ENCODE results near the gene CATSPERZ.
"Not testable (repeated sequence)": the region's sequence is repeated elsewhere in the genome, so short reads cannot be mapped to it uniquely, and the experiment has no call there.

CATSPERZ gene

GRCh38 chr11:64317325-64317960, 17.3 kb downstream of the CATSPERZ start, which contains the start of gene TRMT112:
Gene TRMT112 (minus strand): TSS chr11:64317559. CDS start chr11:64317526, 33 bp downstream.
- in situ Hi-C loops (cut with MboI; ENCODE audit: low sequenced_read_pairs) = no loop called here

GRCh38 chr11:64317961-64318765, 18.0 kb downstream of the CATSPERZ start, which contains the start of gene PRDX5:
Gene PRDX5 (plus strand): TSS chr11:64318121. CDS start chr11:64318216, 95 bp downstream.
- in situ Hi-C loops (cut with MboI; ENCODE audit: low sequenced_read_pairs) = no loop called here

GRCh38 chr11:64318766-64319761, 18.9 kb downstream of the CATSPERZ start:
- in situ Hi-C loops (cut with MboI; ENCODE audit: low sequenced_read_pairs) = no loop called here

- in situ Hi-C loops (cut with MboI; ENCODE audit: low sequenced_read_pairs) = no loop called here
These were observed 20.4 kb downstream of the CATSPERZ start for GRCh38 chr11:64320556-64320955.

- in situ Hi-C loops (cut with MboI; ENCODE audit: low sequenced_read_pairs) = no loop called here
These were observed 20.9 kb downstream of the CATSPERZ start for GRCh38 chr11:64321026-64321425.

GRCh38 chr11:64321533-64321932, 21.4 kb downstream of the CATSPERZ start:
- in situ Hi-C loops (cut with MboI; ENCODE audit: low sequenced_read_pairs) = no loop called here

- in situ Hi-C loops (cut with MboI; ENCODE audit: low sequenced_read_pairs) = no loop called here
These were observed 22.7 kb downstream of the CATSPERZ start for GRCh38 chr11:64322925-64323260.

GRCh38 chr11:64323373-64323772, 23.2 kb downstream of the CATSPERZ start:
- in situ Hi-C loops (cut with MboI; ENCODE audit: low sequenced_read_pairs) = no loop called here

- in situ Hi-C loops (cut with MboI; ENCODE audit: low sequenced_read_pairs) = not testable (repeated sequence)
These were observed 23.8 kb downstream of the CATSPERZ start for GRCh38 chr11:64323984-64324383.

- in situ Hi-C loops (cut with MboI; ENCODE audit: low sequenced_read_pairs) = no loop called here
These were observed 24.7 kb downstream of the CATSPERZ start for GRCh38 chr11:64324692-64325469.

- in situ Hi-C loops (cut with MboI; ENCODE audit: low sequenced_read_pairs) = no loop called here
These were observed 27.2 kb downstream of the CATSPERZ start for GRCh38 chr11:64327375-64327774.

- in situ Hi-C loops (cut with MboI; ENCODE audit: low sequenced_read_pairs) = no loop called here
These were observed 27.8 kb downstream of the CATSPERZ start for GRCh38 chr11:64327993-64328392.

- in situ Hi-C loops (cut with MboI; ENCODE audit: low sequenced_read_pairs) = no loop called here
These were observed 30.7 kb downstream of the CATSPERZ start for GRCh38 chr11:64330888-64331287.

- in situ Hi-C loops (cut with MboI; ENCODE audit: low sequenced_read_pairs) = no loop called here
These were observed 31.6 kb downstream of the CATSPERZ start for GRCh38 chr11:64331569-64332371.

GRCh38 chr11:64333556-64333955, 33.4 kb downstream of the CATSPERZ start:
- in situ Hi-C loops (cut with MboI; ENCODE audit: low sequenced_read_pairs) = no loop called here

- in situ Hi-C loops (cut with MboI; ENCODE audit: low sequenced_read_pairs) = no loop called here
These were observed 34.9 kb downstream of the CATSPERZ start for GRCh38 chr11:64334764-64335735.

GRCh38 chr11:64337538-64338249, 37.5 kb downstream of the CATSPERZ start:
- in situ Hi-C loops (cut with MboI; ENCODE audit: low sequenced_read_pairs) = no loop called here

GRCh38 chr11:64338716-64339115, 38.6 kb downstream of the CATSPERZ start:
- in situ Hi-C loops (cut with MboI; ENCODE audit: low sequenced_read_pairs) = no loop called here
